T1000 (cell line): ENCODE measurements around the gene DNAJB13.

Experiments
- DNase-seq: peaks from one replicate; lab custom pipeline; 2025; ENCODE audit warnings: mixed read lengths; lab: John Stamatoyannopoulos, UW

DNAJB13 gene

GRCh38 chr11:74015919-74016684 is 65.3 kb downstream of the DNAJB13 start:
- DNase-seq, result no peak

DNA sequence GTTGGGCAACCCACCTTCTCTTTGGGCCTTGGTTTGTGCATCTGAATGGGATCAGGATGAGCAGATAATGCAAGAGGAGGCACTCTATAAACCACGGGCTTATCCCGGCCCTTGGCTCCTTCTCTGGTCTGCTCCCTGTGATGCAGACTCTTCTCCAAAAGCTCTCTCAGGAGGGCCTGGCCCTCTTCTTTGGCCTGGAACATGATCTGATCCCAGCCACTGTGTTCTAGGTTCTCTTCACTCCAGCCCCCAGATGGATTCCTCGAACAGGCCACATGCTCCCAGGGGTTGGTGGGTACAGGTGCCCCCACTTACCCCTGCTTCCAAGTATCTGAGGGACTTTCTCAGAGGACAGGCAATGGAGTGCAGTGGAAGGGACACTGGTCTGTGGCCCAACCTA is 66.8 kb downstream of the DNAJB13 start:
- DNase-seq, result no peak

GRCh38 chr11:74018331-74019005 is 67.6 kb downstream of the DNAJB13 start:
- no peak for DNase-seq

GRCh38 chr11:74019104-74019738 is 68.4 kb downstream of the DNAJB13 start:
- no peak for DNase-seq

- no peak for DNase-seq
Observed at GRCh38 chr11:74019860-74020259, 69.0 kb downstream of the DNAJB13 start.
